Stimulated activated CD8-positive, alpha-beta memory T cell treated with anti-CD3 and anti-CD28 coated beads, Interleukin-2, amount 100 ng/mL, for 48 hours (primary cell): Measurements from ENCODE around the gene HTR1D.

Experiments
- DNase-seq, 2 donors: peaks; one replicate each; pipeline ENCODE4 v3.0.0-alpha.2; 2020; ENCODE audit warnings: low read depth in 2 of 2

The HTR1D gene

DNA sequence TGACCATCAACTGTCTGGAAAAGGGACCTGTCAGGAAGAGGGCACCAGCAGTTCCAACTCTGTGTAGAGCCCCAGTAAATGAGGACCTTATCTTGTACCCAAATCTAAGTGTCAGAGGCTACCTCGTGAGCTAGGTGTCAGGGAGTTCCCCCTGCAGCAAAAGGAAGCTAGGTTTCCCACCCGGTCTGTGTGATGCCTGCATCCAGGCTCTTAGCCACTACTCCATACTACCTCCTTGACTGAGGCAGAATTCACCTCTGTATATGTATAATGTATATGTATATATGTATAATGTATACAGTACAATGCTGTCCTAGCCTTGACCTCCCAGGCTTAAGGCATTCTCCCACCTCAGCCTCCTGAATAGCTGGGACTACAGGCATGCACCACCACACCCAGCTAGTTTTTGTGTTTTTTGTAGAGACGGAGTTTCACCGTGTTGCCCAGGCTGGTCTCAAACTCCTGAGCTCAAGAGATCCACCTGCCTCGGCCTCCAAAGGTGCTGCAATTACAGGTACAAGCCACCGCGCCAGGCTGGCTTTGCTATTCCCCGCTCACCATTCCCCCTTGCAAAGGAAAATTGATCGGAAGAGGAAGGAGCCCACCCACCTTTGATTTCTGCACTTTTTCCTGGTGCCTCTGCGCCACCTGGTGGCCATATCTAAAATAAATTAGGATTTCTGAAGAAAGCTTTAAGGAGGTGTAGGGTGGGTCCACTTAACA, 32.9 kb downstream of the HTR1D start:
- no peak for DNase-seq

DNA sequence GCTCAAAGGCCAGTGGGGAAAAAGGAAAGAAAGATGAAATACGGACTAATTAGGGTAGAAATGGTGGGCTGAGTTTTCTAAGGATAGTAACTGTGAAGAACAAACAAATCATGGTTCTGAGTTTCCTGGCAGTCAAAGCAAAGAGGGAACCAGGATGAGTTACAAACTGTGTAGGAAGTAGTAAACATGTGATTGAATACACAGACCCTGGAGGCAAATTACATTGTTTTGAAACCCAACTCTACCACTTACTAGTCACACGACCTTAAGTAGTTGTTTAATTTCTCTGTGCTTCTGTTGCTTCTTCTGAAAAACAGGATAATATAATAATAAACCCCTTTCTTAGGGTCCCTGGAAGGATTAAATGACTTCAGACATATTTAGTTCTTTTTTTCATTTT, 37.4 kb downstream of the HTR1D start:
- no peak for DNase-seq

DNA sequence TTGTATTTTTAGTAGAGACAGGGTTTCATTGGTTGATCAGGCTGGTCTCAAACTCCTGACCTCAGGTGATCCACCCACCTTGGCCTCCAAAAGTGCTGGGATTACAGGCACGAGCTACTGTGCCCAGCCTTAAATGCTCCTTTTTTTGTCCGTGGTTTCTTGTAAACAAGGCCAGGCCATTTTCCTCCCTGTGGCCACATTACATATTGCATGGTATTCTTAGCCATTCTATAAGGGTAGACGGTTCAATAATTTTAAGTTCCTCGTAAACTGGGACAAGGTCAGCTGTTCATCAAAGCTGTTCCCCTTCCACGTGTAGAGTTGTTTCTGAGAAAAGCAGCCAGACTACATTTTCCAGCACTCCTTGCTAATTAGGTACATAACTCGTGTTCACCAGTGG, 38.4 kb downstream of the HTR1D start:
- DNase-seq = no peak

DNA sequence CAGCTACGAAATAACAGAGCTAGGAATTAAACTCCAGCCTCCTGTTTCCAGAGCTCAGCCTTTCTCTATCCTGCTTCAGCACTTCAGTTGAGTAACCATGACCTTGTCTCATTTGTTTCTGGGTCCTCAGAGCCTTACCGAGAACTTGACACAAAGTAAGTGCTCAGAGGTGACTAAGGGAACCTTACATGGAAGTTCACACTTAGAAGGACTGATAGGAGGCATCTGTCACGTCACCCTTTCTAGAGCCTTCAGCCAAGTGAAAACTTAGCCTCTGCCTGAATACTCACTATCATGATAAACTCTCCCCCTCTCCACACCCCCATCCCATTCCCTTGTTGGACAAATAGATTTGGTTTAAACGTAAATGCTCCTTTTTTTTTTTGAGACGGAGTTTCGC, 38.9 kb downstream of the HTR1D start:
- no peak for DNase-seq

DNA sequence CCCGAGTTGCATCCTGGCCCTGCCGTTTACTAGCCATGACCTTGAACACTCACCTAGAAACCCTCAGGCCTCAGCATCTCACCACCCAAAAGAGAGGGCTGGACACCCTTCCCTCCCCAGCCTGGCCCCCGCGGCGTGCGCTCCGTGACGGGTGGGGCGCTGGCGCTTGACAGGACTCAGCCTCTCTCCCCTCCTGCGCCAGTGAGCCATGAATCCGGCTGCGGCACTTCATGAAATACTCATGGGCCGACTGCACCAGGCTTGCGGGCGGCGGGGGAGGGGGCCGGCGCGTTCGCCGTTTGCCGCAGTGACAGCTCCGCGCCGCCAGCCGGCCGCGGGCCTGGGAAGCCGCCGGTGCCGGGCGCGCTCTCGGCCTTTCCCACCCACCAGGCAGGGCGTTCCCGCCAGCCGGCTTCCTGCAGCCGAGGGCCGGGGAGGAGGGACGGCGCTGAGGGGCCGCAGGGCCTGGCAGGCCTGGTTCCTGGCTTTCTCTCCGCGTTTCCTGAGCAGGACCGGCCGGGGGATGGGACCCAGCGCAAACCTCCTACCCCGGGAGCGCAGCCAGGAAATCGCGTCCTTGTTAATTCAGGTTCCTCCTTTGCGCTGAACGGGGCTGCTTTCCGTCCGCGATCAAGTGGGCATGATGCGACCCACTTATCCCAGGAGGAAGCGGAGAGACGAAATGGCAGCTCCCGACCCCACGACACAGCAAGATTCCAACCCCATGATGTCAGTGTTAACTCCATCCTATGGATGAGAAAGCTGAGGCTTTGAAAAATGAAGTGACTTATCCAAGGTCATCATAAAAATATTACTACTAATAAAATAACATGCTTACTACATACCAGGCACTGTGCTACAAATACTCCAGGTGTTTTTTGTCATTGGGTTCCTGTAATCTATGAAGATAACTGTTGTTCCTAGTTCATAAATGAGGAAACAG, 39.6 kb downstream of the HTR1D start:
- DNase-seq = peak; percentile 43 to 45

DNA sequence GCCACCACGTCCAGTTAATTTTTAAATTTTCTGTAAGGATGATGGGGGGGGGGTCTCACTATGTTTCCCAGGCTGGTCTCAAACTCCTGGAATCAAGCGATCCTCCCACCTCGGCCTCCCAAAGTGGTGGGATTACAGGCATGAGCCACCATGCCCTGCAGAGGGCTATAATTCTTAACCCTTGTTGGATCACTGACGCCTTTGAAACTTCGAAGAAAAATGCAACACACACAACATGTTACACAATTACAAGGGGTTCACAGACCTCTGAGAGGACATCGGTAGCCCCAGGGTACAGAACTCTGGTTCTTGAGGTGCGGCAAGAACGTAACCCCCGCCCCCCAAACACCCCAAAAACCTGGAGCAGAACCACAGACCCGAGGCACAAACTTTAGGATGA, 40.3 kb downstream of the HTR1D start:
- DNase-seq = no peak

DNA sequence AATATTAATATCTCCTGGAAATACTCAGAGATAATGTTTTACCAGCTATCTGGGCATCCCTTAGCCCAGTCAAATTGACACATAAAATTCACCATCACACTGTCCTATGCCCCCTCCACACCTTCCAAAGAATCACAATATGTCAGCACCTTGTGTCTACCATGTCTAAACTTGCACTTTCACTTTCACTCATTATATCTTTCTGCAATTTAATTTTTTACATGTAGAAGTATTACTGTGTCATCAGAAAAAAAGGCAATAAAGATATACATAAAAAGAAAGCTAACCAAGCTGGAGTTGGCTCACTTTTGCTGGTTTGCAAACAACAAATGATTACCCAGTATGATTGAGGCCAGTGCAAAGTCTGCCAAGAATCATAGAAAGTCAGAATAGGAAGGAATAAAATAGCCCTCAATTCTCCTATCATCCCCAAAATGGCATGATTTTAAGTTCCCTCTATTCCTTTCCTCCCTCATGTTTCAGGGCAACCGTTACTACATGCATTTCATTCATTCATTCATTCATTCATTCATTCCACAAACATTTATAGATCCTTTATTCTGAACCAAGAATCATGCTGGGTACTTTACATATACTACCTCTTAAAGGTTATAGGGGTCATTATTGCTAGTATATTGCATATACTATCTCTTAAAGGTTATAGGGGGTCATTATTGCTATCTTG, 42.7 kb downstream of the HTR1D start:
- no peak for DNase-seq

DNA sequence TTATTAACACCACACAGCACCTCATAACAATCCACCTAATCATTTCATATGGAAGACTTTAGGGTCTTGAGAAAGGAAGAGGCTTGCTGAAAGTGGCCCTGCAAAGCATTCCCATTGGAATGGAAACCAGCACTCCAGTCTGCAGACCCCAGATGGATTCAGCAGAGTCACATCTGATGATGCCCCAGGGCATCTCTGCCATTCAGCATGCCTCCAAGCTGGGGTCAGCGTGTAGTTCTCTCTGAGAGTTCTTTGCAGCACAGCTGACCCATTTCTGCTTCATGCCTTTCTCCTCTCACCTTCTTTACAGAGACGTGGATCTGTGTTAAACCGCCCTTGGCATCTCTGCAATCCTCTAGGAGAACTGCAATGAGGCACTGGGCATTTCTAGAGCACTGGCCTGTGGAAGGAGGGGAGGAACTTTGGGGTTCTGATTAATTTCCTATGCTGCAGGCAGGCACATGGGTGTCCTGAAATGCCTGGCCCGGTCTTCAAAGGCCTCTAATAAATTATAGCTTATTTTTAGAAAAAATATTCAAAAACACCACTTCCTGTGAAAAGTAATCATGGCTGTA, 46.0 kb downstream of the HTR1D start:
- no peak for DNase-seq

DNA sequence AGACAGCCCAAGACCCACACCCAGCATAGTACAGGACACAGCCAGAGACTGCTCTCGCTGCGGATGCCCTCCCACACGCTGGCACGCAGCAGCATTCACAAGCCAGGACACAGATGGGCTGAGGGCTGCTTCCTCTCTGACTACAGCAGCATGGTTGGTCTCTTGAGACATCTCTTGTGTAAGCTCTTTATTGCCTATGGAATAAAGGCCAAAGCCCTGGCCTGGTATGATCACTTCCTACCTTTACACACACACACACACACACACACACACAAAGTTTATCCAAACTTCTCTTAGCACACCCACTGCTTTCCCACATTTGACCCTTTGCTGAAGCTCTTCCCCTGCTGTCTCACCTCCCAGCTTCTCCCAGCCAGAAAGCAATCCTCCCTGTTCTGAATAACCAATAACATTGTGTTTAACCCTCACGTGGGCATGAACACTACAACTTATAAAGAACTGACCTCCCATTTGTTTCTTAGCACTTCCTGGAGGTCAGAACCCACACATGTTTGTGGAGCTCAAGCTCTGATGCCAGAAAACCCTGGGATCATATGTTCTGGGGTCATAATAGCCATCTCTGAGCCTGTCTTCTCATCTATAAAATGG, 47.5 kb downstream of the HTR1D start:
- no peak for DNase-seq

DNA sequence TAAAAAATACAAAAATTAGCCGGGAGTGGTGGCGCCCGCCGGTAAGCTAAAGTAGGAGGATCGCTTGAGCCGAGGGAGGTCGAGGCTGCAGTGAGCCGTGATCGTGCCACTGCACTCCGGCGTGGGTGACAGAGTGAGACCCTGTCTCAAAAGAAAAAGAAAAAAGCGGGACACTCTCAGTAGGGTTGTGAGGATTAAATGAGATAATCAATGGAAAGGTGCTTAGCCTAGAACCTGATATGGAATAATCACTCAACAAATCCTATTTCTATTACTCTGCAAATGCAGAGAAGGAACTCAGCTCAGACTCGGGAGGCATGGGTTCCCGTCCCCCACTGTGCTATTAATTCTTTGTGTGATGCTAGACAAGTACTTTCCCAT, 48.1 kb downstream of the HTR1D start:
- DNase-seq = no peak

DNA sequence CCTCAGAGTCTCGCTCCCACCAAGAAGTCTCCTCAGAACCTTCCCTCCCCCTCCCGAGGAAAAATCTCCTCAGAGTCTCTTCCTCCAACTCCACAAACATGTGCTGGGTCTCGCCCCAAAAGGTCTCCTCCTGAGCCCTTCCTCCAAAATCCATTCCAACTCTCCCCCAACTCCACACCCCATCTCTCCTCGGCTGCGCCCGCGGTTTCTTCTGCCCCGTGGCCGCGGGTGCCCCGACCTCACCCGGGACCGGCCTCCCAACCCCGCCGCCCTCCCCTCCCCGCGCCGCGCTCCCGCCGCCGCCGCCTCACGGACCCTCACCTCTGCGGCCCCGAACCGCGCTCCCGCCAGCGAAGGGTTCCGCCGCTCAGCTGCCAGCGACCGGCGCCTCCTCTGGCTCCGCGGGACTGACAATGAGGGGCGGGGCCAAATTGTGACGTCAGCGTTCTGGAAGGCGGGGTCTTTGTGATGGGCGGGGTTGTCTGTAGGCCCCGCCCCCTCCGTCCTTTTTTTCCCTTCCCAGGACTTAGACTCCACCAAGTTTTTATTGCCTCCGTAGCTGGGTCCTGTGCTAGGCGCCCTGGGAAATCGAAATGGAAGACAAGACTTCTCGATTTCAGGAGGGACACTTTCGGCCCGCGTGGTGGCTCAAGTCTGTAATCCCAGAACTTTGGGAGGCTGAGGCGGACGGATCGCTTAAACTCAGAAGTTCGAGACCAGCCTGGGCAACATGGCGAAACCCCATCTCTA, 48.7 kb downstream of the HTR1D start, which contains the start of gene LUZP1:
Gene LUZP1 (minus strand): TSS at position 412 of the 750 bp plus-strand sequence.
- DNase-seq = peak; percentile 74 to 78

DNA sequence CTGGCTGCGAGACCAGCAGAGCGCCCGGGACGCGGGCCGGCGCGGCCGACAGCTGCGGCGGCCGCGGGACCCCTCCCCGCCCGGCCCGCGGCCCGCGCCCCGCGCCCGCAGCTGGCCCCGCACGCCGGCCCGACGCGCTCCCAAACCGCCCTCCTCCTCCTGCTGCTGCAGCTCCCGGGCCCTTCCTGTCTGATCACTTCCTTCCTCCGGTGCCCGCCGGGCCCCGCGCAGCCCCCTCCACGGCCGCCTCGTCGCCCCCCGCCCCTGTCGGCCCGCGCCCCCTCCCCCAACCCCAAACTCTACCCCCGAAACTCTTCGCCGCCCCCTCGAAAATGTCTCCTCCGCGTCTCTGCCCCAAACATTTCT, 49.2 kb downstream of the HTR1D start:
- DNase-seq = peak; percentile 8 to 21

DNA sequence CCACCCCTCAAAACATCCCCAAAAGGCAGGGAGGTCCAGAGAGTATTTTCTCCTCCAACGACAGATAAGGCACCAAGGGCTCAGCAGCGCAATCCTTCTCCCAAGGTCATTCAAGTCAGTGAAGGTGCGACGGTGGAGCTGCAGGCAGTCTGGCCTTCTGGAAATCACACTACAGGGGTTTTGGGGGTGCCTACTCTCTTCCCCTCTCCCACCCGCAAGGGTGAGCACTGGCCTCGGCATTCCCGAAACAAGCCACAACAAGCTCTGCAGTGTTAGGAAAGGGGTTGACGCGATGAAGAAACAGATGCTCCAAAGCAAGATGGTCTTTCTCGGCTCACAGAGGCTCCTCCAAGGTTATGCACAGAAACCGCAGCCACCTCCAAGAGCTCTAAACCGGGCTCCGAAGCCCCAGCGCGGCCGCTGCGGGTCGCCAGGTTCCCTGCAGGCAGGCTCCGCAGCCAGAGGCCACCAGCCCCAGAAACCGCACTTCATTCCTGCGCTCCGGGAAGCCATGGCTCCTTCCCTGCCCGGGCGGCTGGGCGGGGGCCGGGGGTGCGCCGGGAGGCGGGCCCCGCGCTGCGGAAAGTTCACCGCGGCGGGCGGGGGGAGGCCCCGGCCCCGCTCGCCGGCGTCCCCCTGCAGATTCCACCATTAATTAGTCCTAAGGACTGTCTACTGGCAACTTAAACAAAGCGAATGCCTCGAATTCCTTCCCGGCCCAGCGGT, 49.8 kb downstream of the HTR1D start:
- peak in 1 of 2 donors; percentile 24 for DNase-seq

DNA sequence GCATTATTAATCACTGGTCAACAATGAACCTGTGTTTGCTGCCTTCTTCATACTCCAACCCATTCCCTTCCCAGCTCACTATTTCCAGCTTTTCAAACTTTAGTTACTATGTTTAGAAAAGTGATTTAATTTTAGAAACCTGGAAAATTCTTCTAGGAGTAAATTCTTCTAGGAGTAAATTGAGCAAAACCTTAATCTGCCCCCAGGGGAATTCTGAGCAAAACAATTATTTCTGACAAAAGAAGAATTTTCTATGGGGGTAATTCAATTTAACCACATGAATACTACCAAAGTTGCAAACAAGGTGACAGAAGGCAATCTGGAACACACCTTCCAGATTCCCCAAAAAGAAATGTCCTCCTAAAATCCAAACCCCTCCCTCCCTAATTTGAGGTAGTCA, 50.4 kb downstream of the HTR1D start:
- no peak for DNase-seq

DNA sequence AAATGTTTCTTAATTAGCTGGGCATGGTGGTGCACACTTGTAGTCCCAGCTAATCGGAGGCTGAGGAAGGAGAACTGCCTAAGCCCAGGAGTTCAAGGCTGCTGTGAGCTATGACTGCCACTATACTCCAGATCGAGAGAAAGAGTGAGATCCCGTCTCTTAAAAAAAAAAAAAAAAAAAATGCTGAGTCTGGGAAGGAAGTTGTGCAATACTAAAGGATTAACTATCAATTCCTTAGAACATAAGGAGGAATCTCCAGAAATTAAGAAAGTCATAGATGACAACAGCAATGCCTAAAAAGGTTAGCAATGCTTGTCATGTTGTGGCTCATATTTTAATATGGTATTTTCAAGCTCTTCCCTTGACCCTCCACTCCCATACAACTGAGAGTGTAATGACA, 53.9 kb downstream of the HTR1D start:
- DNase-seq = no peak

DNA sequence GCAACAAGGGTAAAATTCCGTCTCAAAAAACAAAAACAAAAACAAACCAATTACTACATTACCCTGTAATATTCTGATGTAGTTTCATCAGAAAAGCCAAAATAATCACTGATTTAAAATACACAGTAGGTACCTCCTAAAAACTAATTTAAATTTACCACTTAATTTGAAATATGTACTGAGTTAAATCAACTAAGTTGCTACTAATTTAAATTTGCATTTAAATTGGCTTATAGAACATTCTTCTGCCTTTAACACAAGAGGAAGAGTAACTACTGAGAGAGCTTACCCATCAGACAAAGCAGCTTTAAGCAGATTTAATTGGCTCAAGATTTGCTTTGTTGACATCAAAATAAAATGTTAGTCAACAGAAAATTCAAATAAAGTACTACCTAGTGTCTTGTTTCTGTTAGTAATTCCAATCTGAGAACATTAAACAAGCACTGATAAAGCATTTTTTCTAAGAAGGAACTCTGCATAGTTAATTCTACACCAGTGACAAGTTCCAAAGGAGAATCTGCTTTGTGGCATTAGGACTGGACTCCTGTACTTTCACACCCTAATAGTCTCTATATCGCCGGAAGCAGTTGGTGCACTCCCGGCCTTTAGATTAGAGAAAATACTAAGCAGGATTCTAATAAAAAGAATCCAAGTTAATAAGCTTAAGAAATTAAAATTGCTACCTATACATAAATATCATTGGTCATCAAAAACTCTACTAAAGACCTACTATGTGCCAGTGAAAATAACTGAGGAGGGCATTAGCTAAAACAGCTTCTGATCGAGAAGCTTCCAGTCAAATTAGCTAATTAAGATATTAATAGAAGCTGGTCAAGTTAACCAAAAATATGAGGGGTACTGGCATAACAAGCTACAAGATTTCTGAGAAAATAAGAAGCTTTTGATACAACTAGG, 57.1 kb downstream of the HTR1D start:
- no peak for DNase-seq

DNA sequence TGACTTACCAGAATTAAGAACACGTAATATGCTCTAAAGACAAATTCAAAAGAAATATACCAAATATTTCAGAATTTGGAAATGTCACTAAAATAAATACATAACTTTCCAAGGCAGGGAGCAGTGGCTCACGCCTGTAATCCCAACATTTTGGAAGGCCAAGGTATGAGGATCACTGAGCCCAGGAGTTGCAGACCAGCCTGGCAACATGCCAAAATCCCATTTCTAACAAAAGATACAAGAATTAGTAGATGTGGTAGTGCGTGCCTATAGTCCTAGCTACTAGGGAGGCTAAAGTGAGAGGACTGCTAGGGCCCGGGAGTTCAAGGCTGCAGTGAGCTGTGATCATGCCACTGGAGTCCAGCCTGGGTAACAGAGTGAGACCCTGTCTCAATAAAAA, 60.4 kb downstream of the HTR1D start:
- DNase-seq = no peak

DNA sequence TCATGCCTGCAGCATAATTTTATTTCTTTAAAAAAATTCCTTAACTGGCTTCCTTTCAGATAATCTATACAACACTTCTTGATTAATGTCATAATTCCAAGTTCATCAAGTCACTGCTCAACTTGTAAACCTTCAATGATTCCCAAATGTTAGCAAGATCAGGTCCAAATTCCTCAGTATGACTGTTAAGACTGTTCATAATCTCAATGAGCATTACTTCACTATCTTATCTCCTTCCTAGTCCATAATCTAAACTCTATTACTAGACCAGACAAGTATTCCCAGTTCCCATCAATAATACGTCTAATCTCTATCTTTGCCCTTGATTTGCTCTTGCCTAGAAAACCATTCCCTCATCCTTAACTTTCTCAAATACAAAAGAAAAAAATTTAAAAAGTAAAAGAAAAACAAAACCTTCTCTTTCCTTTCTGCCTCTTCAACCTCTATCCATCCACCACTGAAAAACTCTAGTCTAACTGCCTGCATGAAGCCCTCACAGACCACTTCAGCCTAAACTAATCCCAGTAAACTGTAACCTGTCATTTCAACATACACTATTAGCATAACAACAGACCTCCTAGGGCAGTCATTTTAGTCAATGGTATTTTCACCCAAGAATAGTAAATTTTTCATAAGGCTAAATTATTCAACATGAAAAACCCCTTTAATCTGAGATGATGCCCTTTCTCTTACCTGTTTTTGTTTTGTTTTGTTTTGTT, 64.2 kb downstream of the HTR1D start:
- no peak for DNase-seq

DNA sequence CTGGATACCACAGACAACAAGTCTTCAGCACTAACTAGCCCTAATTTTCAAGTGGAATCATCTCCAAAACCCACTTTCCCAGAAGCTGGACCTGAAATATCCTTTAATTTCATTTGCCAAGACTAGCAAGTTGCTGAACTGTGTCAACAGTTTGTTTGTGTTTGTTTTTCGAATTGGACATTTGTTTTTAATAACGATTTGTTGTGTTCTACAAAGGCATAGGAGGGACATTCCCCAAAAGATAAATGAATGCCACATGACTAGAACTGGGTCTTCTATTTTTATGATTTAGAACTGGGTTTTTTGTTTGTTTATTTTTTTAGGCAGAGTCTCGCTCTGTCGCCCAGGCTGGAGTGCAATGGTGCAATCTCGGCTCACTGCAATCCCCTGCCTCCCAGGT, 66.6 kb downstream of the HTR1D start:
- DNase-seq = no peak
